SIG-M5 (cell line): ENCODE results near the gene ACTL6A.

Experiments
- DNase-seq: peaks from one replicate; lab custom pipeline; 2025; lab: John Stamatoyannopoulos, UW

Gene ACTL6A

DNA sequence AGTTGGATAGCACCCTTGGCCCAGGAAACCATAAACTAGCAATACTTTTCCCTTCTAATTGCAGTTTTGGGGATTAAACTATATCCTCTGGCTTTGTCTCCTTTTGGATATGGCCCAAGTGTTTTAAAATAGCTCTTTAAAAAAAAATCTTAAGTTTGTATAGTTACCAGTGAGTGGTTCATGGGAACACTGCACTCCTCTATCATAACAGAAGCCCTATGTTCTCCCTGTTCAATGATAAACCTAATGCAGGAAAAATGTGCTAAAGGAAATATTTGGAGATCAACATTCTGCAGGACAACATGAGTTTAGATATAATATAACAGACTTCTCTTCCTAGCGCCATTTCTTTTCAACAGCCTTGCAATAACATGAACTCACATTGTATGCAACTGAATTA, 28.6 kb downstream of the ACTL6A start:
- DNase-seq = no peak

DNA sequence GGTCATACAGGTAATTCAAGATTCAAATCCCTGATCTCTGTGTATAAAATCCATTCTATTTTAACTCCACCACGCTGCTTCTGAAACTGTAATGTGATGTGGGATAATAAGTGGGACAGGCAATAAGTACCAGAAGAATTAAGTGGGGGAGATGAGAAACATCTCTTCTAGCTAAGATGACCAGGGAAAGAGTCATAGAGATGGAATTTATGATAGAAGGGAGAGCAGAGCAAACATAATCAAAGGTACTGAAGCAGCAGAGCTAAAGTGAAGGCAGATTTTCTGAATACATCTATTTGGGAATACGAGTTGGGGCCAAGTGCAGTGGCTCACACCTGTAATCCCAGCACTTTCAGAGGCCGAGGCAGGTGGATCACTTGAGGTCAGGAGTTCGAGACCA, 36.8 kb downstream of the ACTL6A start:
- no peak for DNase-seq

DNA sequence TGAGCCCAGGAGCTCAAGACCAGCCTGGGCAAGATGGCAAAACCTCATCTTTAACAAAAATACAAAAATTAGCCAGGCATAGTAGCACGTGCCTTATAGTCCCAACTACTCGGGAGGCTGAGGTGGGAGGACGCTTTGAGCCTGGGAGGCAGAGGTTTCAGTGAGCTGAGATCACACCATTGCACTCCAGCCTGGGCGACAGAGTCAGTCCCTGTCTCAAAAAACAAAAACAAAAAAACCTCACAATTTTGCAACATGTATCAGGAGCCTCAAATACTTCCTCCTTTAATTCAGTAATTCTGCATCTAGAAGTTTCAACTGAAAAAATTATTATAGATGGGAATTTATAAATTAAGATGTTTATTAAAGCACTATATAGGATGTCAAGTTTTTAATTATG, 40.6 kb downstream of the ACTL6A start:
- DNase-seq = no peak

DNA sequence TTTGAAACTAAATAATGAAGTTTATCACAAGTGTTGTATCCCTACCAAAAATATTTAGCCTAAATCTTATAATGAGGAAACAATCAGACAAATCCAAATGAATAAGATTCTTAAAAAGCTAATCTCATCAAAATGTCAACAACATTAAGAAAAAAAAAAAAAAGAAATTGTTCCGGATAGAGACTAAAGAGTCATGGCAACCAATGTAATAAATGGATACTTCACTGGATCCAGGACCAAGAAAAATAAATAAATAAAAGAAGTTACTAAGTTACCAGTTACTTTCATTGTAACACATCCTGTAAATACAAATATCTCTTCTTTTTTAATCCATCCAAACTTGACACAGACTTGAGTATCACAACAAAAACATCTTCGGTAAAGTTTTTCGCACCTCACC, 41.1 kb downstream of the ACTL6A start:
- no peak for DNase-seq

DNA sequence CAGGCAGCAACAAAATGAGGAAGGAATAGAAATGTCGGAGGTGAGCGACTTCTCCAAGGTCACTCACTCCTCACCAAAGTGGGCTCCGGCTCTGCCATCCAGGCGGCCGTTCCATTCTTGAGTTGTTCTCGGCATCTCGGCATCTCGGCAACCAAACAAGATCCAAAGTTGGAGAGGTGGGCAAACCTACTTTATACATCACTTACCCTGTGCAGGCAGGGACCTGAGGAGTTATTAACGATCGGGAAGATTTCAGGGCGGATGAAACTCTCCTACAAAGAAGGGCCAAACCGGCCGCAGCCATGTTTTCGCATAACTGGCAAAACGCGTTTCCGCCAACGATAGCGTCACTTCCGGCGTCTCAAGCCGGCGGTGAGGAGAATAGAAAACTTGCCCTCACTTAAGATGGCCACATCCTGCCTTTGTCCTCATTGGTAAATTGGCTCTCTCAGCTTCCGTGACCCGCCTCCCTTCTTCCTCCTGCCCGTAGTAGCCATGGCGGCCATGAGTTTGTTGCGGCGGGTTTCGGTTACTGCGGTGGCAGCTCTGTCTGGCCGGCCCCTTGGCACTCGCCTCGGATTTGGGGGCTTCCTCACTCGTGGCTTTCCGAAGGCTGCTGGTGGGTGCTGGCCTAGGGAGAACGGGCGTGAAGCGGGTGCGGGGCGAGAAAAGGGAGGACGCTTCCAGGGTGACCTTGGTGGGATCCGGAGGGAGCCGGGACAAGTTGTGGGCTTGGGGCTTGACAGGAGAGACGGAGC, 41.8 kb downstream of the ACTL6A start, which contains the start of the genes MRPL47 and NDUFB5:
MRPL47 (minus strand) TSS at position 318 of the 758 bp plus-strand sequence; CDS start at position 304, 14 bp downstream.
NDUFB5 (plus strand) TSS at position 474 of the 758 bp plus-strand sequence; CDS start at position 496, 22 bp downstream.
- DNase-seq = peak; percentile 92

DNA sequence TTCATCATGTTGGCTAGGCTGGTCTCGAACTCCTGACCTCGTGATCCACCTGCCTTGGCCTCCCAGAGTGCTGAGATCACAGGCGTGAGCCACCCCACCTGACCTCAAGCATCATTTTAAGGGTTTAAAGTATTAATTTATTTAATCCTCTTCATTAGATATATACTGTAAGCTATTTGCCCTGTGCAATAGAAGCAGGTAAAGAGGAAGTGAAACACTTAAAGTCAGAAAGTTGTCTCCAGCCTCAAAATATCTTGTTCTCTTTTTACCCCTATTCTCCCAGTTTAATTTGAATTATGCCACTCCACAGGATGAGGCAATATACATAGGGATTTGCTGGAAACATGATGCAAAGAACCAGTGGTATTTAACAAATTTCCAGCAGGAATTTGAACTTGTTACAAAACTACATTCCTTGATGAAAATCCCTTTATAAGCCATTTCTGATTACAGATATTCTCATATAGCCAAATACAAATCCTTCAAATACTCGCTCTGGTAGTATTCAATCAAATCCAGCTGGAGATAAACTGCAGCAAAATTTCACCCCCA, 43.9 kb downstream of the ACTL6A start:
- DNase-seq = peak; percentile 7

DNA sequence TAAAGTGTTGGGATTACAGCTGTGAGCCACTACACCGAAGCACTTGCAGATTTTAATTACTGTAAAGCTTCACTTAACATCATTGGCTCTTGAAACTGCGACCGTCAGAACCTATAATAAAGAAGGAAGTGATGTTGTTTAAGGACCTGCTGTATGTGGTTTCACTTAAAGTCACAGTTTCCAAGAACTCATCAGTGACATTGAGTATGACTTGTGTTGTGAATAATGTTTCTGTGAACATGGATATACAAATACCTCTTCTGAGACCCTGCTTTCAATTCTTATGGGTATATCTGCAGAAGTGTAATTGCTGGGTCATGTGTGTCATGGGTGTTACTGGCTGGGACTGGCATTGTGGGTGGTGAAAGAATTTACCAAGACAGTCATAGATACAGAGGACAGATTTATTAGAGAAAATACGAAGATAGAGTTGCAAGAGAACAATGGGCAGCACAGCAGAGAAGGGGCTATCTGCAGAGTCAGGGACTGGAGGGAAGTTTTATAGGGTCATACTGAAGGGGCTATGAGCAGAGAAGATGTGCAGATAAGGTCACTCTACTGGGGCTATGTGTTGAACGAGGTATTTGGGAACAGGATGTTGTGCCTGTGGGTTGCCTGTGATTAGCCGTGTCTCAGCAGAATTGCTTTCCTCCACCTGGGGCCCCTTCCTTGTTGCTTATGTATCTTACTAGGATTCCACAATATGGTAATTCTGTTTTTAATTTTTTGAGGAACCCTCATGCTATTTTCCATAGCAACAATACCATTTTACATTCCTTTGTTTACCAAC, 46.4 kb downstream of the ACTL6A start:
- DNase-seq = peak; percentile 38

DNA sequence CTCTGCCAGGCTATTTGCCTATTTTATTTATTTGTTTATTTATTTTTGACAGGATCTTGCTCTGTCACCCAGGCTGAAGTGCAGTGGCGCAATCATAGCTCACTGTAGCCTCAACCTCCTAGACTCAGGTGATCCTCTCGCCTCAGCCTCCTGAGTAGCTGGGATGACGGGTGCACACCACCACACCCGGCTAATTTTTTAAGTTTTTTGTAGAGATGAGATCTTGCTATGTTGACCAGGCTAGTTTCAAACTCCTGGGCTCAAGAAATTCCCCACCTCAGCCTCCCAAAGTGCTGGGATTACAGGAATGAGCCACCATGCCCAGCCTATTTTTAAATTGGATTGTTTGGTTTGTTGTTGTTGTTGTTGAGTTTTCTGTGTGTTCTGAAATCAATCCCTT, 47.3 kb downstream of the ACTL6A start:
- DNase-seq = no peak

DNA sequence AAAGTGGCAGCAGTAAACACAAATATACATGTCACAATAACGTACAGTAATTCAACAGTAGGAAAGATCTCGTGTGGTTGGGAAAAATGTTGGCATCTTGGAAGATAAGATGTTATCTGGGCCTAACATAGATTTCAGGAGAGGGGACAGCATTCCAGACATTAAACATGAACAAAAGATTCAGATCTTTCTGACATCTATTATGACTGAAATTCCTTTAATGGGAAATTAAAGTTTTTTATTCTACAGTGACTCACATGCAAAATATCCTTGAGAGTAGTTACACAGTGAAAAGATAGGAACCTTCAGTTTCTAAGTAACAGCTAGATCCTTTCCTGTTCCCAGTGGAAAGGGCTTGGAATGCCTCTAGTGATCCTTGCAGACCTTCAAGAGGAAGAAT, 51.1 kb downstream of the ACTL6A start:
- DNase-seq = no peak

DNA sequence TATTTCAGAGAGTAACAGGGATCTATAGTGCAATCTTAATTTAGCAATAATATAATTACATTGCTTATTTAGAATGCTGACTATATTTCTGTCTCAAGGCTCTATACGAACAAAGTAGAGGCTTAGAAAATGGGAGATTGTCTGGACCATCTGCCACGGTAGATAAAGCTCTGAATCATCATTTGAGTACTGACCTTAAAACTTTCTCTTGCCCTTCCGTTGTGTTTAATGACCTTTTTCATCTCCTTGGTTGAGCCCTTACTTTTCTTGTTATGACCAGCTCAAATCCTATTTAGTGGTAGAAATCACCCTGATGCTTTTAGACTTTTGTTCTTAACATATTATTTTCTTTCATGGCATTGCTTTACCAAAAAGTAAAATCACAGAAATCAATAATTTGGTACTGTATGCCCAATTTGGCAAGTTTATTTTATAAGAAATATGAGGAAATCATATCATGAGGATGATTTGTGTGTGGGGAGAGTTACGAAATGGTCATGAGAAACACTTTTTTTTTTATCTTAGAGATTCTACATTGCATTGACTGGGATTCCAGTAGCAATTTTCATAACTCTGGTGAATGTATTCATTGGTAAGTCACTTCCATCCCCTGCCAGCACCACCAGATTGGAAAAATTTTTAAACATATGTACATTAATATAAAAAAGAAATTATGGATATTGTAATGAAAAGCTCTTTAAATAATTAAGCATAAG, 52.9 kb downstream of the ACTL6A start:
- DNase-seq = no peak

DNA sequence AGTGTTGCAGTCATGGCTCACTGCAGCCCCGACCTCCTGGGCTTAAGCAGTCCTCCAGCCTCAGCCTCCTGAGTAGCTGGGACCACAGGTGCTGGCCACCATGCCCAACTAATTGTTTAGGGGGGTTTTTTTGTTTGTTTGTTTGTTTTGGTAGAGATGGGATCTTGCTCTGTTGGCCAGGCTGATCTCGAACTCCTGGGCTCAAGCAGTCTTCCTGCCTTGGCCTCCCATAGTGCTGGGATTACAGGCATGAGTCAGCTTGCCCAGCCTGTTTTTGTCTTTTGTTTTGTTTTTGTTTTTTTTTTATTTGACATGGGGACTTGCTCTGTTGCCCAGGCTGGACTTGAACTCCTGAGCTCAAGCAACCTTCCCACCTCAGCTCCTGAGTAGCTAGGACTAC, 59.3 kb downstream of the ACTL6A start:
- no peak for DNase-seq

DNA sequence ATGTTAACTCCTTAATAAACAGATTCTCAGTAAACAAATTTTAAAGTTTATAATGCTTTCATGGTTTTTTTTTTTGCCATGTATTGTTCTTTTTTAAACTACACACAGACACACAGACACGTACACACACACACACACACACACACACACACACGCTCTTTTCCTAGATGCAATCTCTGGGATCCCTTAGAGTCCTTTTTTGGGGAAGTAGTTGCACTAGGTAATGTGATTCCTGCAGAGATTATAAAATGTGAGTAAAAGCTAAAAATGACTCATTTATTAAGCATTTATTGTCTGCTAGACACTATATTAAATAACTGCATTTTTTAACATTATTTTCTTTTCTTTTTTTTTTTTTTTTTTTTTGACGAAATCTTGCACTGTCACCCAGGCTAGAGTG, 61.7 kb downstream of the ACTL6A start:
- no peak for DNase-seq

DNA sequence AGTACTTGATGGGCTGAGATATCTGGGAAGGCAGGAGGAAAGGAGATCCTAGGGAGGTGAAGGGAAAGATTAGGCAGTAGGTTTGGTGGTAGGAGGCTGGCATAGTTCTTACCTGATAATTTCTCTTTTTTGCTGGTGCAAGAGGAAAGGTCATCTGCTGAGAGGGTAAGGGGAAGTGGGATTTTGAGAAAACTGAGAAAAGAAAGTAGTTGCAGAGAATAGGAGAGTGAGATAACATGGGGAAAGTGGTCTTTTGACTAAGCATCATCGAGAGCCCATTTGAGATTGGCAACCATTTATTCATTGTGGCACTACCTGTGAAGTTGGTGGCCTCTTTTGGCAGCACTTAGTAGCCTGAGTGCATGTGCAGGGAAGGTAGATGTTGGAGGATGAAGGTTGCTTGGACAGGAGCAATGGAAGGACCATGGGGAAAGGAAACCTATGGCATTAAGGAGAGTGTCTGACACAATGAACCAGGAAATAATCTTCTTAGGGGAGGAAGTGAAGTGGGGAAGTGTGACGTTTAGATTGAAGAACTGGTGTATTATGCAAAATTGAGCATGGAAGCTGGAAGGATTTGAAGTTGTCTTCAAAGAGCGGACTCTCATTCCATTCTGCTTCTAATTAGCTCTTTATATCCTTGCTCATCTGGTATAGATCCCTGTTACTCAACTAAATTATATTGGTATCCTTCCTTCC, 68.2 kb downstream of the ACTL6A start:
- no peak for DNase-seq
